ENCODE measurements around the gene TUBGCP2.

GRCh38 chr10:133292919-133293809 lies 15.5 kb downstream of the TUBGCP2 start:
- TF ChIP-seq POLR2AphosphoS5 (IDR thresholded peaks at IDR 0.05; ENCODE audit: borderline replicate concordance, low read depth, low read length) = no peak
- TF ChIP-seq EZH2 (IDR thresholded peaks at IDR 0.05) = no peak
- TF ChIP-seq FOXP2 (optimal IDR thresholded peaks at IDR 0.05; ENCODE audit: control extremely low read depth, extremely low read length, insufficient read depth) = no peak

All from SK-N-MC (cell line).